Astrocyte (in vitro differentiated cells and primary cell): ENCODE measurements around the gene PCDHB9. TPM values are rescaled to one million over a fixed set of nuclear protein-coding genes. Genes with fewer than 3 reads are reported as not detected.
"Not testable (repeated sequence)": the region's sequence is repeated elsewhere in the genome, so short reads cannot be mapped to it uniquely, and the experiment has no call there.

ENCODE experiments used
- DNase-seq: peaks from one replicate; pipeline ENCODE4 v3.0.0-alpha.2; 2010; ENCODE audit warnings: low read depth
- FAIRE-seq: peaks from 2 replicates; lab custom pipeline; 2011; peaks lifted over from hg19 to GRCh38; lab: Jason Lieb, UNC
- H2AFZ ChIP-seq: 2 replicates; pipeline ENCODE4 v1.6.0; 2012; ENCODE audit warnings: low read depth, low read length, inconsistent platforms
- H3K27ac ChIP-seq: 2 replicates; pipeline ENCODE4 v1.5.1; 2011; ENCODE audit warnings: low read depth, low read length, inconsistent platforms
- H3K27me3 ChIP-seq: 2 replicates; pipeline ENCODE4 v1.6.0; 2011; ENCODE audit warnings: low read length, inconsistent platforms; ENCODE audit not compliant: insufficient read depth
- H3K36me3 ChIP-seq: 2 replicates; pipeline ENCODE4 v1.5.1; 2011; ENCODE audit warnings: low read length, inconsistent platforms; ENCODE audit not compliant: insufficient read depth
- H3K4me1 ChIP-seq: 2 replicates; pipeline ENCODE4 v1.5.1; 2011; ENCODE audit warnings: low read length, inconsistent platforms; ENCODE audit not compliant: insufficient read depth
- H3K4me2 ChIP-seq: 2 replicates; pipeline ENCODE4 v1.6.0; 2012; ENCODE audit warnings: low read length, inconsistent platforms
- H3K4me3 ChIP-seq: 2 replicates; pipeline ENCODE4 v1.5.1; 2011; ENCODE audit warnings: low read depth, mild to moderate bottlenecking, low read length, inconsistent platforms; ENCODE audit not compliant: insufficient read depth
- H3K79me2 ChIP-seq: 2 replicates; pipeline ENCODE4 v1.6.0; 2012; ENCODE audit warnings: mild to moderate bottlenecking, low read length, inconsistent platforms; ENCODE audit not compliant: insufficient read depth
- H3K9ac ChIP-seq: 2 replicates; pipeline ENCODE4 v1.6.0; 2012; ENCODE audit warnings: mild to moderate bottlenecking, low read length, inconsistent platforms
- H3K9me3 ChIP-seq: 2 replicates; pipeline ENCODE4 v1.5.1; 2012; ENCODE audit warnings: low read depth, mild to moderate bottlenecking, low read length, inconsistent platforms; ENCODE audit not compliant: insufficient read depth
- H4K20me1 ChIP-seq: 2 replicates; pipeline ENCODE4 v1.6.0; 2012; ENCODE audit warnings: low read length, inconsistent platforms; ENCODE audit not compliant: insufficient read depth
- H3K27ac Mint-ChIP-seq: one replicate; pipeline ENCODE4 v1.8.0; 2021; ENCODE audit warnings: mild to moderate bottlenecking, mixed read lengths; ENCODE audit not compliant: unreplicated experiment
- H3K27me3 Mint-ChIP-seq: one replicate; pipeline ENCODE4 v1.8.0; 2021; ENCODE audit warnings: low read depth, mixed read lengths; ENCODE audit not compliant: unreplicated experiment
- H3K36me3 Mint-ChIP-seq: one replicate; pipeline ENCODE4 v1.8.0; 2021; ENCODE audit warnings: low read depth, mixed read lengths; ENCODE audit not compliant: unreplicated experiment
- H3K4me1 Mint-ChIP-seq: one replicate; pipeline ENCODE4 v1.8.0; 2021; ENCODE audit warnings: low read depth, mixed read lengths; ENCODE audit not compliant: unreplicated experiment
- H3K4me3 Mint-ChIP-seq: one replicate; pipeline ENCODE4 v1.8.0; 2021; ENCODE audit warnings: mild to moderate bottlenecking, moderate library complexity, mixed read lengths; ENCODE audit not compliant: unreplicated experiment
- H3K9me3 Mint-ChIP-seq: one replicate; pipeline ENCODE4 v1.8.0; 2021; ENCODE audit warnings: mild to moderate bottlenecking, mixed read lengths; ENCODE audit not compliant: unreplicated experiment
- CTCF ChIP-seq: IDR thresholded peaks from 2 replicates; pipeline ENCODE4 v1.5.1; 2011; ENCODE audit warnings: low read depth, mild to moderate bottlenecking, inconsistent platforms, low read length, moderate library complexity; ENCODE audit not compliant: insufficient read depth
- EZH2 ChIP-seq: IDR thresholded peaks from 2 replicates; pipeline ENCODE4 v1.6.1; 2012; ENCODE audit warnings: mild to moderate bottlenecking, low read length, inconsistent platforms; ENCODE audit not compliant: insufficient read depth
- total RNA-seq: library from RNA; stranded (reverse); gene quantifications from 2 replicates; pipeline ENCODE4 v1.2.1, GENCODE V29; 2021

Gene PCDHB9
- total RNA-seq, 1 donor from 2014 or later: 3.6 TPM

GRCh38 chr5:141215504-141215903 is 28.5 kb downstream of the PCDHB9 start:
- H2AFZ ChIP-seq, H3K4me1 Mint-ChIP-seq, H3K27ac Mint-ChIP-seq, H3K36me3 ChIP-seq, H3K27ac ChIP-seq, H3K4me3 ChIP-seq, H4K20me1 ChIP-seq, H3K27me3 Mint-ChIP-seq, H3K4me3 Mint-ChIP-seq, FAIRE-seq, DNase-seq, H3K4me1 ChIP-seq, H3K9me3 ChIP-seq, H3K79me2 ChIP-seq, H3K27me3 ChIP-seq, H3K4me2 ChIP-seq, H3K9ac ChIP-seq: not testable (repeated sequence)
- peaks cover 15% of the 10 kb centered on the region for H3K36me3 Mint-ChIP-seq
- H3K9me3 Mint-ChIP-seq: peaks cover 32% of the 10 kb centered on the region

GRCh38 chr5:141216035-141216434 is 29.1 kb downstream of the PCDHB9 start:
- not testable (repeated sequence) for H3K4me1 Mint-ChIP-seq
- H3K36me3 Mint-ChIP-seq: peaks cover 15% of the 10 kb centered on the region

GRCh38 chr5:141223112-141223783 is 36.3 kb downstream of the PCDHB9 start, which contains the start of gene PCDHB14:
TSS of gene PCDHB14 (plus strand) at chr5:141223343. CDS start at chr5:141223506, 163 bp downstream.
- Mint-ChIP-seq H3K27ac (no peak within 1 kb of the TSS), H3K27me3 (no peaks in the 10 kb centered on the region), H3K4me1 (no peaks in the 10 kb centered on the region), H3K4me3 (peak within 1 kb of the TSS; percentile 76), H3K9me3 (peaks cover 18% of the 10 kb centered on the region), H3K36me3 (peaks cover 8% of the 10 kb centered on the region)
- Histone ChIP-seq H3K36me3 (no peaks in the 10 kb centered on the region), H3K27ac (no peak within 1 kb of the TSS), H2AFZ (no peak within 1 kb of the TSS), H3K4me2 (peak within 1 kb of the TSS; percentile 29), H3K4me3 (no peak within 1 kb of the TSS), H3K27me3 (no peaks in the 10 kb centered on the region), H3K79me2 (no peaks in the 10 kb centered on the region), H4K20me1 (no peaks in the 10 kb centered on the region), H3K9ac (no peak within 1 kb of the TSS), H3K9me3 (peaks cover 19% of the 10 kb centered on the region), H3K4me1 (no peaks in the 10 kb centered on the region)
- TF ChIP-seq CTCF (no peak), EZH2 (no peak)
- peak; percentile 7 for DNase-seq
- FAIRE-seq: no peak

More at GRCh38 chr5:141216035-141216434, 29.1 kb downstream of the PCDHB9 start:
- not testable (repeated sequence) for H3K27ac Mint-ChIP-seq, H3K9ac ChIP-seq, H3K27me3 Mint-ChIP-seq, H3K4me2 ChIP-seq, H3K9me3 ChIP-seq, DNase-seq, H4K20me1 ChIP-seq, H3K27ac ChIP-seq, H3K36me3 ChIP-seq, H2AFZ ChIP-seq, H3K27me3 ChIP-seq, H3K4me3 Mint-ChIP-seq, H3K4me3 ChIP-seq, H3K79me2 ChIP-seq, FAIRE-seq, H3K4me1 ChIP-seq
- H3K9me3 Mint-ChIP-seq: peaks cover 30% of the 10 kb centered on the region

GRCh38 chr5:141224844-141225243 is 37.9 kb downstream of the PCDHB9 start:
- H2AFZ ChIP-seq, FAIRE-seq, H3K4me3 ChIP-seq, H3K27ac Mint-ChIP-seq, DNase-seq, H3K79me2 ChIP-seq, H3K36me3 ChIP-seq, H4K20me1 ChIP-seq, H3K4me2 ChIP-seq, H3K4me1 Mint-ChIP-seq, H3K27me3 Mint-ChIP-seq, H3K27ac ChIP-seq, H3K4me3 Mint-ChIP-seq, H3K27me3 ChIP-seq, H3K4me1 ChIP-seq, H3K9ac ChIP-seq, H3K36me3 Mint-ChIP-seq: not testable (repeated sequence)
- H3K9me3 ChIP-seq: peaks cover 19% of the 10 kb centered on the region
- H3K9me3 Mint-ChIP-seq: peaks cover 12% of the 10 kb centered on the region

GRCh38 chr5:141225421-141225820 is 38.5 kb downstream of the PCDHB9 start:
- H3K9me3 ChIP-seq: peaks cover 19% of the 10 kb centered on the region
- not testable (repeated sequence) for H3K27me3 Mint-ChIP-seq, H4K20me1 ChIP-seq, H3K27ac Mint-ChIP-seq, H3K4me1 ChIP-seq, FAIRE-seq, H3K4me3 Mint-ChIP-seq, H3K36me3 ChIP-seq, H3K27ac ChIP-seq, H2AFZ ChIP-seq, H3K4me3 ChIP-seq, H3K4me2 ChIP-seq, H3K36me3 Mint-ChIP-seq, H3K27me3 ChIP-seq, H3K4me1 Mint-ChIP-seq, H3K9ac ChIP-seq, H3K79me2 ChIP-seq, DNase-seq
- peaks cover 12% of the 10 kb centered on the region for H3K9me3 Mint-ChIP-seq
